ENCODE measurements around the gene HDAC4.
A peak's percentile ranks its signal among the peaks of the same experiment; 100 is the strongest.

DNA sequence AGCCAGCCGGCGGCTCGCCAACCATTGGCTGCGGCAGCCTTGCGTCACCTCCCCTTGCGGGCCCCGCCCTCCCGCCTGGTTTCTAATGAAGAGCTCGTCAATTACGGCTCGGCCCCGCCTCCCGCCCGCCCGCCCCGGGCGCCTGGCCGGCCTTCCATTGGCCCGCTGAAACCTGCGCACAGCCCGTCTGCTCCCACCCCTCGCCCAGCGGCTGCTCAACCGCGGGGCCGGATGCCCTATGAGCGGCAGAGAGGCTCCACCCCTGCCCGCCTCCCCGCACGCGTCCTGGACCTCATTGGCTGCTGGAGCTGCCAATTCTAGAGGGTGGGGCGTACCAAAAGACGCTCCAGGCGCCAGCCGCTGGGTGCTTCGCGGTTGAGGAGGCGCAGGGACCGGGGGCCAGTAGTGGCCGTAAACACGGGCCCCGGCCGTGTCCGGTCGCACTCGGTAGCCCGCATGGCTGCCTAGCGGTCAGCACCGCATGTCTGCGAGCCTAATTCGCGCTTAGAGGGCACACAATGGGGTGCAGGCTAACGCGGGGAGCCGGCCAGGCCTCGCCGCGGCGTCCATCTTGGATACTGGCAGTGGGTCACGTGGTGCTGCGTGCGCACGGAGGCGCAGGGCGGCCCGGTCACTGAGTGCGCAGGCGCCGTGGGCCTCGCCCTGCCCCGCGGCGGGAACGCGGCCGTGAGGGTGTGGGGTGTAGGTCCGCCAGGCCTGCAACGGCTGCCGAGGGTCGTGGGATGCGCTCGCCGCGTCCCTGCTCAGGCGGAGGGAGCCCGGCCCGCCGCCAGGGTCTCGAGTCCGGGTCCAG lies 454 bp upstream of the HDAC4 start:
- TF ChIP-seq CTCF (IDR thresholded peaks at IDR 0.05) (no peak), KDM1A (IDR thresholded peaks at IDR 0.05; ENCODE audit: low read depth) (no peak), MAX (IDR thresholded peaks at IDR 0.05) (peak; percentile 98), EP300 (IDR thresholded peaks at IDR 0.05) (no peak; a peak in 1 of 5 replicates), JUNB (IDR thresholded peaks at IDR 0.05) (no peak), RCOR1 (IDR thresholded peaks at IDR 0.05; ENCODE audit: low read depth, low read length) (no peak), ESRRA (IDR thresholded peaks at IDR 0.05; ENCODE audit: borderline replicate concordance, low read length) (no peak), CEBPB (IDR thresholded peaks at IDR 0.05) (no peak), REST (IDR thresholded peaks at IDR 0.05) (peak; percentile 11; the same call in 1 of the 2 replicates), MAZ (IDR thresholded peaks at IDR 0.05; ENCODE audit: borderline replicate concordance, low read depth, low read length) (no peak), BCL3 (IDR thresholded peaks at IDR 0.05) (peak; percentile 86; the same call in 2 of the 3 replicates)
- TF ChIP-seq, protein P1, sequence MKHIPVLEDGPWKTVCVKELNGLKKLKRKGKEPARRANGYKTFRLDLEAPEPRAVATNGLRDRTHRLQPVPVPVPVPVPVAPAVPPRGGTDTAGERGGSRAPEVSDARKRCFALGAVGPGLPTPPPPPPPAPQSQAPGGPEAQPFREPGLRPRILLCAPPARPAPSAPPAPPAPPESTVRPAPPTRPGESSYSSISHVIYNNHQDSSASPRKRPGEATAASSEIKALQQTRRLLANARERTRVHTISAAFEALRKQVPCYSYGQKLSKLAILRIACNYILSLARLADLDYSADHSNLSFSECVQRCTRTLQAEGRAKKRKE (CRISPR knock-in tag; IDR thresholded peaks at IDR 0.05; ENCODE audit: low read depth): peak; percentile 22; the same call in 1 of the 2 replicates

Measured in A549 (cell line).